ENCODE results near the gene TREML2. TPM values are rescaled to one million over a fixed set of nuclear protein-coding genes. Genes with fewer than 3 reads are reported as not detected.

Gene TREML2
- total and polyA plus RNA-seq, 9 of the 15 experiments (the other 6 are each of a cell fraction or from before 2014, with no cell fraction given): 0.20 to 2.9 (median 1.4) TPM

DNA sequence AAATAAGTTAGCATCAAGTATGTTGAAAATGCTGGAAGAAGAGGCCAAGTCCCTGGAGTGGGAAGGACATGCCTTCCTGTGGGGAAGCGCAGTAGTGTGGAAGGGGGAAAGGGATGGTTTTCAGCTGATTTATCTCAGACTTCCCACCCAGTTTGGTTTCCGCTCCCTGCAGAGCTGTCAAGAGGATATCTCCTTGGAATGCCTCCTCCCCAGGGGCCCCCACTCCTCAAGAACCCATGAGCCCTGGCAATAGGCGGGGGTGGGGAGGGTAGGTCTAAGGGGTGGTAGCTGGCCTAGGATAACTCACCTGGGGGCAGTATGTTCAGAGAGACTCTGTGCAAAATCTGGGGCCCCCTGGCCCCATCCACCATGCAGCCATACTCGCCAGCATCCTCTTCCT, 47.5 kb downstream of the TREML2 start (continued):
- TF ChIP-seq NR3C1 (CRISPR knock-in tag; IDR thresholded peaks at IDR 0.05): no peak
- no peak for TF ChIP-seq ZBTB1 (CRISPR knock-in tag; IDR thresholded peaks at IDR 0.05; ENCODE audit: borderline replicate concordance, low read depth)
- no peak for TF ChIP-seq TOE1 (IDR thresholded peaks at IDR 0.05; ENCODE audit: borderline replicate concordance)
- TF ChIP-seq TOE1 (CRISPR knock-in tag; IDR thresholded peaks at IDR 0.05; ENCODE audit: borderline replicate concordance, low read depth): no peak
- no peak for TF ChIP-seq NCOA1 (IDR thresholded peaks at IDR 0.05; ENCODE audit: low read depth)
- TF ChIP-seq, protein P1, sequence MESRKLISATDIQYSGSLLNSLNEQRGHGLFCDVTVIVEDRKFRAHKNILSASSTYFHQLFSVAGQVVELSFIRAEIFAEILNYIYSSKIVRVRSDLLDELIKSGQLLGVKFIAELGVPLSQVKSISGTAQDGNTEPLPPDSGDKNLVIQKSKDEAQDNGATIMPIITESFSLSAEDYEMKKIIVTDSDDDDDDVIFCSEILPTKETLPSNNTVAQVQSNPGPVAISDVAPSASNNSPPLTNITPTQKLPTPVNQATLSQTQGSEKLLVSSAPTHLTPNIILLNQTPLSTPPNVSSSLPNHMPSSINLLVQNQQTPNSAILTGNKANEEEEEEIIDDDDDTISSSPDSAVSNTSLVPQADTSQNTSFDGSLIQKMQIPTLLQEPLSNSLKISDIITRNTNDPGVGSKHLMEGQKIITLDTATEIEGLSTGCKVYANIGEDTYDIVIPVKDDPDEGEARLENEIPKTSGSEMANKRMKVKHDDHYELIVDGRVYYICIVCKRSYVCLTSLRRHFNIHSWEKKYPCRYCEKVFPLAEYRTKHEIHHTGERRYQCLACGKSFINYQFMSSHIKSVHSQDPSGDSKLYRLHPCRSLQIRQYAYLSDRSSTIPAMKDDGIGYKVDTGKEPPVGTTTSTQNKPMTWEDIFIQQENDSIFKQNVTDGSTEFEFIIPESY (CRISPR knock-in tag; IDR thresholded peaks at IDR 0.05): no peak
- no peak for TF ChIP-seq POLR2A (conservative IDR thresholded peaks at IDR 0.05)

DNA sequence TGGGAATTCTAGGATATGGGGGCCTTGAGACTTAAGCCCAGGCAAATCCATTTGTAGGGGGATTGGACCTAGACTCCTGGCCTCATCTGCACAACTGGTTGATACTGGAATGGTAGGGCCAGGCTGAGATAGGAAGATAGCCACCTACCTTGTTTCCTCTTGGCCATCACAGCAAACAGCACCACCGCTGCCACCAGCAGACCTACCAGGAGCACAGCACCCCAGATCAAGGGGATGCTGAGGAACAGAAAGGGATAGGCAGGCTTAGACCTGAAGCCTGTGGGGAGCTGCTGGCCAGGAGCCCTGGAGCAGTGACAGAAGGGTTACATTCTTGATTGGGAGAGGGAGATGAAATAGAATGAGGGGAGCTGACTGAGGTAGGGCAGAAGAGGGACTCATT, 50.3 kb downstream of the TREML2 start:
- no peaks in the 10 kb centered on the region for H3K79me2 ChIP-seq (ENCODE audit: control insufficient read depth, insufficient read depth, low read length)
- in situ Hi-C loops (cut with MboI) (no loop called here), intact Hi-C loops (cut with micrococcal nuclease) (no loop called here)
- FAIRE-seq (no peak), ATAC-seq (no peak), DNase-seq (ENCODE audit: extremely low read depth in 1 of 4, low spot score in 3 of 4) (no peak)
- peaks cover 4% of the 10 kb centered on the region; the same call in 1 of the 2 replicates for H4K20me1 ChIP-seq (replicated peaks; ENCODE audit: control insufficient read depth, insufficient read depth, low read length)
- H3K4me3 ChIP-seq: no peak overlapping the region
- H3K9ac ChIP-seq (ENCODE audit: insufficient read depth in 1 of 2, low read depth in 2 of 2, low read length in 2 of 2): no peak overlapping the region
- 0% methylated on average over 1 of the region's 1 CpG for WGBS (ENCODE audit: insufficient coverage, low coverage, missing lambda C conversion rate)
- ChIA-PET CTCF (ENCODE audit: low intra/inter-chr PET ratio) (no interaction called here), POLR2A (interaction anchor here (0.7 kb wide), 1 partner anchor 9 kb away, joined by 3 read pairs; no protein-coding TSS in a partner anchor)
- no peak overlapping the region for H3K4me2 ChIP-seq (ENCODE audit: insufficient read depth, low read length)
- peaks cover 3 to 40% of the 10 kb centered on the region in 2 experiments for H3K27me3 ChIP-seq (ENCODE audit: control insufficient read depth in 2 of 2, insufficient read depth in 2 of 2, low read length in 2 of 2)
- no peak overlapping the region for H3K27ac ChIP-seq (ENCODE audit: extremely low read depth, low read depth, low read length)
- H2AFZ ChIP-seq (ENCODE audit: low read depth, low read length): no peak overlapping the region
- no peaks in the 10 kb centered on the region for H3K9me1 ChIP-seq (ENCODE audit: control insufficient read depth, insufficient read depth, low read length)
- BruUV-seq (replicated peaks): no TSS peak
- H3K4me1 ChIP-seq (replicated peaks in 1 of 2; ENCODE audit: control insufficient read depth in 2 of 2, insufficient read depth in 2 of 2, low read length in 2 of 2): no peaks in the 10 kb centered on the region
- H3K36me3 ChIP-seq (ENCODE audit: control insufficient read depth, insufficient read depth, low read length): no peaks in the 10 kb centered on the region
- H3K9me3 ChIP-seq (replicated peaks; ENCODE audit: control insufficient read depth, insufficient read depth, low read depth, low read length): no peaks in the 10 kb centered on the region
- TF ChIP-seq KAT7 (CRISPR knock-in tag; IDR thresholded peaks at IDR 0.05; ENCODE audit: borderline replicate concordance) (no peak), C11orf30 (IDR thresholded peaks at IDR 0.05; ENCODE audit: low read depth) (no peak), EWSR1 (IDR thresholded peaks at IDR 0.05; ENCODE audit: borderline replicate concordance, low read depth, partially characterized antibody) (no peak), CBFA2T2 (conservative IDR thresholded peaks at IDR 0.05) (no peak), POLR2AphosphoS2 (IDR thresholded peaks at IDR 0.05; ENCODE audit: low read length) (no peak), ZNF76 (CRISPR knock-in tag; IDR thresholded peaks at IDR 0.05; ENCODE audit: borderline replicate concordance) (no peak)
- TF ChIP-seq, protein P2, sequence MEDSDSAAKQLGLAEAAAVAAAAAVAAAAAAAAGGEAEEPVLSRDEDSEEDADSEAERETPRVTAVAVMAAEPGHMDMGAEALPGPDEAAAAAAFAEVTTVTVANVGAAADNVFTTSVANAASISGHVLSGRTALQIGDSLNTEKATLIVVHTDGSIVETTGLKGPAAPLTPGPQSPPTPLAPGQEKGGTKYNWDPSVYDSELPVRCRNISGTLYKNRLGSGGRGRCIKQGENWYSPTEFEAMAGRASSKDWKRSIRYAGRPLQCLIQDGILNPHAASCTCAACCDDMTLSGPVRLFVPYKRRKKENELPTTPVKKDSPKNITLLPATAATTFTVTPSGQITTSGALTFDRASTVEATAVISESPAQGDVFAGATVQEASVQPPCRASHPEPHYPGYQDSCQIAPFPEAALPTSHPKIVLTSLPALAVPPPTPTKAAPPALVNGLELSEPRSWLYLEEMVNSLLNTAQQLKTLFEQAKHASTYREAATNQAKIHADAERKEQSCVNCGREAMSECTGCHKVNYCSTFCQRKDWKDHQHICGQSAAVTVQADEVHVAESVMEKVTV (CRISPR knock-in tag; IDR thresholded peaks at IDR 0.05): no peak
- TF ChIP-seq, protein P3, sequence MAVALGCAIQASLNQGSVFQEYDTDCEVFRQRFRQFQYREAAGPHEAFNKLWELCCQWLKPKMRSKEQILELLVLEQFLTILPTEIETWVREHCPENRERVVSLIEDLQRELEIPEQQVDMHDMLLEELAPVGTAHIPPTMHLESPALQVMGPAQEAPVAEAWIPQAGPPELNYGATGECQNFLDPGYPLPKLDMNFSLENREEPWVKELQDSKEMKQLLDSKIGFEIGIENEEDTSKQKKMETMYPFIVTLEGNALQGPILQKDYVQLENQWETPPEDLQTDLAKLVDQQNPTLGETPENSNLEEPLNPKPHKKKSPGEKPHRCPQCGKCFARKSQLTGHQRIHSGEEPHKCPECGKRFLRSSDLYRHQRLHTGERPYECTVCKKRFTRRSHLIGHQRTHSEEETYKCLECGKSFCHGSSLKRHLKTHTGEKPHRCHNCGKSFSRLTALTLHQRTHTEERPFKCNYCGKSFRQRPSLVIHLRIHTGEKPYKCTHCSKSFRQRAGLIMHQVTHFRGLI (CRISPR knock-in tag; IDR thresholded peaks at IDR 0.05): no peak
- TF ChIP-seq, protein P4, sequence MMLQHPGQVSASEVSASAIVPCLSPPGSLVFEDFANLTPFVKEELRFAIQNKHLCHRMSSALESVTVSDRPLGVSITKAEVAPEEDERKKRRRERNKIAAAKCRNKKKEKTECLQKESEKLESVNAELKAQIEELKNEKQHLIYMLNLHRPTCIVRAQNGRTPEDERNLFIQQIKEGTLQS (IDR thresholded peaks at IDR 0.05): no peak
- TF ChIP-seq, protein P4 (CRISPR knock-in tag; conservative IDR thresholded peaks at IDR 0.05): no peak

Measured in K562 (cell line).